Type B pancreatic cell (in vitro differentiated cells): Measurements from ENCODE around the gene CPSF3. TPM values are rescaled to one million over a fixed set of nuclear protein-coding genes. Genes with fewer than 3 reads are reported as not detected.

ENCODE experiments used
- DNase-seq: peaks from one replicate; pipeline ENCODE4 v3.0.0; 2021; ENCODE audit warnings: mixed read lengths; ENCODE audit not compliant: unreplicated experiment; ENCODE audit errors: extremely low spot score
- H3K27ac Mint-ChIP-seq: 2 replicates; pipeline ENCODE4 v1.8.0; 2021; ENCODE audit warnings: mild to moderate bottlenecking, mixed read lengths
- H3K27me3 Mint-ChIP-seq: 2 replicates; pipeline ENCODE4 v1.8.0; 2021; ENCODE audit warnings: mixed read lengths
- H3K36me3 Mint-ChIP-seq: 2 replicates; pipeline ENCODE4 v1.8.0; 2021; ENCODE audit warnings: mixed read lengths
- H3K4me1 Mint-ChIP-seq: one replicate; pipeline ENCODE4 v1.8.0; 2021; ENCODE audit warnings: mixed read lengths; ENCODE audit not compliant: unreplicated experiment
- H3K4me3 Mint-ChIP-seq: 2 replicates; pipeline ENCODE4 v1.8.0; 2021; ENCODE audit warnings: mild to moderate bottlenecking, mixed read lengths
- H3K9me3 Mint-ChIP-seq: 2 replicates; pipeline ENCODE4 v1.8.0; 2021; ENCODE audit warnings: mixed read lengths
- CTCF ChIP-seq: fragments of 200-600 bp; sonication (generic); conservative IDR thresholded peaks from 2 replicates; pipeline ENCODE4 v1.5.0; 2021; ENCODE audit warnings: antibody characterized with exemption, mild to moderate bottlenecking
- total RNA-seq: library from RNA; stranded (reverse); gene quantifications from 2 replicates; pipeline ENCODE4 v1.2.1, GENCODE V29; 2021; ENCODE audit warnings: low replicate concordance

CPSF3 gene
- total RNA-seq, 1 donor from 2014 or later = 60.6 TPM

GRCh38 chr2:9473308-9473984 lies 50.0 kb downstream of the CPSF3 start:
- TF ChIP-seq CTCF = peak; percentile 31
- DNase-seq = no peak
- Mint-ChIP-seq H3K27me3 (no peaks in the 10 kb centered on the region), H3K4me1 (peaks cover 12% of the 10 kb centered on the region), H3K9me3 (no peaks in the 10 kb centered on the region), H3K36me3 (peaks cover 32% of the 10 kb centered on the region), H3K4me3 (peak overlapping the region; percentile 80), H3K27ac (peak overlapping the region; percentile 40)

GRCh38 chr2:9473985-9474360 lies 50.5 kb downstream of the CPSF3 start:
- peaks cover 12% of the 10 kb centered on the region for H3K4me1 Mint-ChIP-seq
- H3K27ac Mint-ChIP-seq = peak overlapping the region; percentile 40
- peaks cover 32% of the 10 kb centered on the region for H3K36me3 Mint-ChIP-seq
- DNase-seq = no peak
- no peaks in the 10 kb centered on the region for H3K27me3 Mint-ChIP-seq
- no peaks in the 10 kb centered on the region for H3K9me3 Mint-ChIP-seq
- peak overlapping the region; percentile 80 for H3K4me3 Mint-ChIP-seq
- TF ChIP-seq CTCF = no peak

GRCh38 chr2:9474361-9475057 lies 51.1 kb downstream of the CPSF3 start, which contains the start of gene IAH1:
IAH1 (plus strand) TSS chr2:9474551; CDS start chr2:9474567, 16 bp downstream.
- peaks cover 37% of the 10 kb centered on the region for H3K36me3 Mint-ChIP-seq
- peaks cover 12% of the 10 kb centered on the region for H3K4me1 Mint-ChIP-seq
- H3K9me3 Mint-ChIP-seq = no peaks in the 10 kb centered on the region
- no peaks in the 10 kb centered on the region for H3K27me3 Mint-ChIP-seq
- no peak for DNase-seq
- H3K27ac Mint-ChIP-seq = peak within 1 kb of the TSS; percentile 80
- H3K4me3 Mint-ChIP-seq = peak within 1 kb of the TSS; percentile 88
- no peak for TF ChIP-seq CTCF

- Mint-ChIP-seq H3K4me3 (no peak overlapping the region), H3K27ac (no peak overlapping the region), H3K4me1 (peaks cover 12% of the 10 kb centered on the region), H3K36me3 (peaks cover 27% of the 10 kb centered on the region), H3K27me3 (no peaks in the 10 kb centered on the region), H3K9me3 (no peaks in the 10 kb centered on the region)
- no peak for DNase-seq
- TF ChIP-seq CTCF = no peak
Observed at GRCh38 chr2:9477914-9478313, 54.5 kb downstream of the CPSF3 start.

GRCh38 chr2:9478526-9478925 lies 55.1 kb downstream of the CPSF3 start:
- TF ChIP-seq CTCF = no peak
- H3K4me1 Mint-ChIP-seq = peaks cover 12% of the 10 kb centered on the region
- no peak overlapping the region for H3K27ac Mint-ChIP-seq
- H3K4me3 Mint-ChIP-seq = no peak overlapping the region
- H3K9me3 Mint-ChIP-seq = no peaks in the 10 kb centered on the region
- DNase-seq = no peak
- H3K27me3 Mint-ChIP-seq = no peaks in the 10 kb centered on the region
- H3K36me3 Mint-ChIP-seq = peaks cover 22% of the 10 kb centered on the region
